Caki2 (cell line): Measurements from ENCODE around the gene B4GALNT3. TPM values are rescaled to one million over a fixed set of nuclear protein-coding genes. Genes with fewer than 3 reads are reported as not detected.
"Not testable (repeated sequence)": the region's sequence is repeated elsewhere in the genome, so short reads cannot be mapped to it uniquely, and the experiment has no call there.

Source experiments
- DNase-seq: peaks from one replicate; pipeline ENCODE4 v3.0.0-alpha.2; 2015; ENCODE audit warnings: low read depth
- in situ Hi-C: cut with HindIII; loops from 2 replicates; pipeline ENCODE4 v1.10.0; 2016; ENCODE audit warnings: low sequenced_read_pairs, low pct_unique_long_range_greater_than_20kb, mixed read lengths
- total RNA-seq: library from RNA; depleted of rRNA; stranded (reverse); fragments of >200 nt; shearing (Covaris generic); gene quantifications from 2 replicates; pipeline ENCODE4 v1.2.3, GENCODE V29; 2014; ENCODE audit warnings: low replicate concordance

B4GALNT3 gene
- total RNA-seq, 1 experiment from 2014 or later = 1.9 TPM

- no peak for DNase-seq
- in situ Hi-C loops = no loop called here
Observed at GRCh38 chr12:576615-577110, 116.9 kb downstream of the B4GALNT3 start.

GRCh38 chr12:577994-578747, 118.4 kb downstream of the B4GALNT3 start:
- in situ Hi-C loops, DNase-seq: not testable (repeated sequence)

DNA sequence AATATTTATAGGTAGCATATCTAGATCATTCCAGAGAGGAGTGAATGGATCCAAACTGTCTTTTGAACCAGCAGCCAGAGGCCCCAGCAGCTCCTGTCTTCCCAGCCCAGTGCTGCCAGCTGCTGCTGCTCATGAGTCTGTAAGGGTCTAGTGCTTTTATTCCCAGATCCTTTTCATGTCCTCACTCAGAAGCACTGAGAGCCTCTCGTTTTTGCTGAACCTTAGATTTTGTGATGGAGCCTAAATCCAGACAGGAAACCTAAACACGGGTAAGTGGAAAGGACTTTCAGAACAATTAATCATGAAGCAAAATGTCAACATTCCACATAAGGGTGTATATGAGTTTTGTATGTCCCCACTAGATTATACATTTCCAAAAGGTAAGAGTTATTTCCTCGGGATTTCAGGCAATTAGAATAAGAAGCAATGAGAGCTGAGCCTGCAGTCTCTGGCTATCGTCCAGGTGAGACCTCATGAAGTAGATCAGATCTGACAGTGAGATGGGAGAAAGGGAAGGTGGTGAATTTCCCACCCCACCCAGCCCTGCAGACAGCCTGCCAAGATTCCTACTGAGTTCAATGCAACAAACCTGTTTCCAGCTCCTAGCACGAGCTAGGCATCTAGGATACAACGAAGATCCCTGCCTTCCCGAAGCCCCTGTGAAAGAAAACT, 119.1 kb downstream of the B4GALNT3 start:
- no peak for DNase-seq
- in situ Hi-C loops = no loop called here

DNA sequence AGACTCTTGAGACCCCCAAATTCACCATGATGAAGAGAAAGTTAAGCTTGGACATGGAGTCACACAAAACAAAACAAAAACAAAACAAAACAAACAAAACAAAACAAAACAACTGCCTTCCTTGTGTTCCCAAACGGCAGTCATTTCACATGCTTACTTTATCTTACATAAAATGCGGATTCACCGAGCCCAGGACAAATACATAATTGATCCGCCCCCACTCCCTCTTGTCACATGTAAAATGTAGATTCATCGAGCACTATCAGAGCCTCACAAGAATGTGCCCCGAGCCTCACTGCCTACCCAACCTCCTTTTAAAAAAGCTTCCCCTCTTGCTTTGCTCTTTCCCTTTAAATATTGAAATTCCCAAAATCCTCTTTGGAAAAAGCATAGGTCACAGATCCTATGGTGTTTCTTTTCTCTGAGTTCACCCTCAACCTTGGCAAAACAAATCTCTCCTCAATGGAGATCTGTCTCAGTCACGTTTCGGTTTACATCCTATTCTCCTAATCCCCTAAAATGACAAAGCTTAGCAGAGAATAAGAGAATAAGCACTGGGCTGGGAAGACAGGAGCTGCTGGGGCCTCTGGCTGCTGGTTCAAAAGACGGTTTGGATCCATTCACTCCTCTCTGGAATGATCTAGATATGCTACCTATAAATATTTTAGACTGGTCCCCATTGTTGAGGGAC, 119.8 kb downstream of the B4GALNT3 start:
- in situ Hi-C loops = no loop called here
- no peak for DNase-seq

- in situ Hi-C loops = no loop called here
- no peak for DNase-seq
Observed at GRCh38 chr12:580813-581212, 121.1 kb downstream of the B4GALNT3 start.

DNA sequence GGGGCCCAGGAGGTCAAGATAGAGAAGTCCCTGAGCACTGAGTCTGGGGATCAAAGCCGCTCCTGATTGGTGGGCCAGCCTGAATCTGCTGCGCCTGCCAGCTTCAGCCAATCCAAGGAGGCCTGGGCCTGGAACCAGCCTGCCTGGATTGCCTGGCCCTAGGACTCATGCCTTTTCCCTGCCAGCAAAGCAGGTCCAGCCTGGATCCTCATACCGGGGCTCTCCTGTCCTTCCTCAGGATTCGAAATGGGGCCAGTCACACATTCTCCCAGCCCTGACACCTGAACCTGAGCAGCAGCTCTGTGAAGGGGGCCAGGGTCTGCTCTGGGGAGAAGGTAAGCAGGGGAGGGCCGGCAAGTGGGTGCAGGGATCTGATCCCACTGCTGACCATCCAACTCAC, 121.6 kb downstream of the B4GALNT3 start:
- in situ Hi-C loops = no loop called here
- no peak for DNase-seq

DNA sequence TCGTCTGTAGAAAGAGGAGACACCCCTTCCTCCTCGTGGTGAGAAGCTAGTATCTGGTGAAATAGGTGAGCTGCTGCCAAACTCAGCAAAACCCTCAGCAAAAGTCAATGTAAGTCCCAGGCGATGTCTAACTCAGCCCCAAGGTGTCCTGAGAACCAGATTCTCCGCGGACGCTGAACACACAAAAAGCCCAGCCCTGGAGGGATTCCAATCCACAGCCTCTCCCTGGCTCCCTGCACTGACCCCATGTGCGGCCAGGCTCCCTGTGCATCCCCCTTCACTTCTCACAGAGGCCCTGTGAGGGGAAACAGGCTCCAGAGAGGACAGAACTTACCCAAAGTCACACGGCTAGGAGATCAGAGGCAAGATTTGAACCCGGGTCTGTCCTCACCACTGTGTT, 122.0 kb downstream of the B4GALNT3 start:
- in situ Hi-C loops = no loop called here
- no peak for DNase-seq

- no peak for DNase-seq
- in situ Hi-C loops = no loop called here
Observed at GRCh38 chr12:583251-583869, 123.6 kb downstream of the B4GALNT3 start.

DNA sequence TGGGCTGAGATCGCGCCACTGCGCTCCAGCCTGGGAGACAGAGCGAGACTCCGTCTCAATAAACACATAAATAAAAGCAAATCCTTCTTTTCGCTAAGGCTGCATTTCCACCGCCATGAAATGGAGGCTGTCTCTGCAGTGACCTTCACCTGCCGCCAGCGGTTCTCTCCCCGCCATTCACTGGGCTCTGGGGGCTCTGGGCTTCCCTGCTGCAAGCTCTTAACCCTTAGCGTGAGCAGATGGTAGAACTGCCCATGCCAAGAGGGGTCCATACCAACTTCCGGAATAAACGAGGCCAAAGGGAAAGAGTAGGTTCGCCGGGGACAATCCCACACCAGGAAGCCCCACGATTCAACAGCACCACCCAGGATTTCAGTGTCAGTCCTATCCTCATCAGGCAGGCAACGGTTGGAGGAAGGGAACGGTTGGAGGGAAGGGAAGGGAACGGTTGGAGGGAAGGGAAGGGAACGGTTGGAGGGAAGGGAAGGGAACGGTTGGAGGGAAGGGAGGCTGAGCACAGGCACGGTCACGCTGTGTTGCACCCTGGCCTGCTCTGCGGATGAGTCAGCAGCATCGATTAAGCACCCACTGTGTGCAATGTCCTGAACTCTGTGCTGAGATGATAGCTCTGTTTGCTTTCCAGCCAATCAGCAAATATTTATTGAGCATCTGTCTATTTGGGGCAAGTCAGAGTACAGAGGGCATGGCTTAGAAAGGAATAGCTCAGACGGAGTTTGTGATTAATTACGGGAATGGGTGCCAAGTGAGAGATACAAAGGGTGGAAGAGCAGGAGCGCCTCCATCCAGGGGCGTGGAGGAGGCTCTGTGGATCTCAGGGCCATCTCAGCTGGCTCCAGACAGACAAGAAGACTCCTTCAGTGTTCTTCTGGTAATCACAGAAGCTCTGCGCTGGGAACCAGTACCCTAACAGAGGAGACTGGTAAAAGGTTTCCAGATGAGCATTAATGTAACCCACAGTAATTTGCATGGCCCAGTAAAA, 125.6 kb downstream of the B4GALNT3 start:
- DNase-seq = no peak

DNA sequence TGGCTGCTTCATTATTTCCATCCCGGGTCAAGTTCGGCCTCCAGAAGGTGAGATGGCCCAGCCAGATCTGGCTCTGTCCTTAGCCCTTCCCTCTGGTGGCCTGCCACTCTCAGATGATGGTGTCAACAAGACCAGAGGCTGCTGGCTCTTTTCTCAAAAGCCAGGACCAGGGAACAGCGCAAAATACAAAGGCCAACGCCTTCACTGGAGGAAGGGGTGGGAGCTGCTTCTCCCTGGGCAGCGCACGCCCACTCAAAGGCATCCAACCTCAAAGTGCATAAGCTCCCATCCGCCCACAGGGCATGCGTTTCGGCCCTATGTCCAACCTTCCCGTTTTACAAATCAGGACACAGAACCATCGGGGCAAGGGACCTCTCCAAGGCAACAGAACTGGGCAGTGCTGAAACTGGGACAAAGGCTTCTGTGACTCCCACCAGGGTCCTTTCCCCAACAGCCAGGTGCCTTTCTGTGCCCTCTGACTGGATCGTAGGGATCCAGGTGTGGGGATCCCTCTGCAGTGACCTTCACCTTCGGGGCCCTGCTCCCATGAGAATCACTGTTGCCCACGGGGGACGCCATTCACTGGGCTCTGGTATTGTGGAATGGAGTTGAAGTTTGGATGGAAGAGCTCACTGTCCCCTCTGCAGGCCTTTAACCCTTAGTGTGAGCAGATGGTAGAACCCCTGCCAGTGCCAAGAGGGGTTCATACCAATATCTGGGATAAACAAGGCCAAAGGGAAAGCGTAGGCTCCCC, 126.8 kb downstream of the B4GALNT3 start:
- in situ Hi-C loops = no loop called here
- DNase-seq = no peak

More for the DNA sequence above, 125.6 kb downstream of the B4GALNT3 start:
- in situ Hi-C loops = no loop called here

- in situ Hi-C loops = no loop called here
- no peak for DNase-seq
Observed at GRCh38 chr12:587132-588023, 127.6 kb downstream of the B4GALNT3 start.

GRCh38 chr12:588024-588322, 128.2 kb downstream of the B4GALNT3 start:
- in situ Hi-C loops = no loop called here
- no peak for DNase-seq

- no peak for DNase-seq
- in situ Hi-C loops = no loop called here
Observed at GRCh38 chr12:588646-589045, 128.9 kb downstream of the B4GALNT3 start.

GRCh38 chr12:590206-590750, 130.5 kb downstream of the B4GALNT3 start:
- in situ Hi-C loops = no loop called here
- DNase-seq = no peak

DNA sequence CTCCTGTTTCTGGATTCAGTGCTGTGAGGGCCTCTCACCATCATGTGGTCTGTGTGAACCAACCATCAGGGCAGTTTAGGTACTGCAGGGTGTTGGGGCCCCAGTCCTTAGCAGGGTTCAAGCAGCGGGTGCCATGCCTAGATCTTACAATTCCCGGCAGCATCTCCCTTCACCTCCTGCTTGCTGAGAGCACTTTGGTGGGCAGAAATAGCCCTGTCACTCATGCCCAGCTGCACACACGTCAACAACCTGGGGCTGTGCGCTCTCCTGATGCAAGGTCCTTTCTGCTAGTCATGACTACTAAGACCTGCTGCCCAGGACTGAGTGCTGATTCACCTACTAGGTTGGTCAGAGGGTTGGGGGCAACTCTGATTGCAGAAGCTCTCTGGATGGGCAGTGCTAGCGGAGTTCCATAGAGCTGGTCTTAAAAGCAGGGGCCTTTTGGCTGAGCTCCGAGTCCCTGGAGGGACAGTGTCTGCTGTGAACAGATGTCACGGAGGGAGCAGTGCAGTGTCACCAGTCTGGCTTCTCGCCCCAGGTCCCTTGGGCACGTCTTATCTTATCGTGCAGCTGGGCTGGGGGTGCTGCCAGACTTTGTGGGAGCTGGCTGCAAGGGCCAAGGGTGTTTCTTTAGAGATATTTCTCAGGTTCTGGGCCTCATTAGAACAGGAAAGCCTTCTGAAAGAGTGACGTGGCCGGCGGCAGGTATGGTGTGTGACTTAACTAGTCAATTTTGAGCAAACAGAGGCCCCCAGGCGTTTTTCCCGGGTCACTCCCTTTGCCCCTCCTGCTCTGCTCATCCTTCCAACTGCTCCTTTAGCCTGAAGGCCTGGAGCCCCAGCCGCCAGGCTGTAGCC, 131.7 kb downstream of the B4GALNT3 start:
- no peak for DNase-seq
- in situ Hi-C loops = no loop called here
